OCI-LY3 (cell line): ENCODE data around the gene STK17B.

Experiments
- H2AFZ ChIP-seq: fragments of 200-600, 300-600 bp; shearing (Covaris generic); 2 replicates; pipeline ENCODE4 v1.6.0; 2014; ENCODE audit warnings: antibody characterized with exemption, low read depth, low read length
- H3K27ac ChIP-seq: fragments of 200-600, 300-600 bp; sonication (generic); 2 replicates; pipeline ENCODE4 v1.5.1; 2014; ENCODE audit warnings: mild to moderate bottlenecking, low read length, moderate library complexity, mixed read lengths
- H3K27me3 ChIP-seq: fragments of 200-600, 300-600 bp; sonication (generic); 2 replicates; pipeline ENCODE4 v1.6.1; 2014; ENCODE audit warnings: low read depth, low read length, mixed read lengths
- H3K36me3 ChIP-seq: fragments of 200-600, 300-600 bp; sonication (generic); replicated peaks from 2 replicates; pipeline ENCODE3; 2014; ENCODE audit warnings: low read depth, low read length, mixed read lengths
- H3K4me1 ChIP-seq: fragments of 300-600, 200-600 bp; sonication (generic); 2 replicates; pipeline ENCODE4 v1.6.1; 2014; ENCODE audit warnings: low read length, mixed read lengths
- H3K4me2 ChIP-seq: fragments of 200-600, 300-600 bp; sonication (generic); 2 replicates; pipeline ENCODE4 v1.6.1; 2014; ENCODE audit warnings: low read length, mixed read lengths
- H3K4me3 ChIP-seq: fragments of 300-600, 200-600 bp; sonication (generic); 2 replicates; pipeline ENCODE4 v1.5.1; 2014; ENCODE audit warnings: antibody characterized with exemption, mild to moderate bottlenecking, low read length, moderate library complexity
- H3K79me2 ChIP-seq: fragments of 300-600, 200-600 bp; shearing (Covaris generic); 2 replicates; pipeline ENCODE4 v1.6.1; 2014; ENCODE audit warnings: mild to moderate bottlenecking, low read length, mixed read lengths
- H3K9ac ChIP-seq: fragments of 300-600, 200-600 bp; shearing (Covaris generic); 2 replicates; pipeline ENCODE4 v1.6.0; 2014; ENCODE audit warnings: mild to moderate bottlenecking, low read length, moderate library complexity
- H3K9me3 ChIP-seq: fragments of 200-600, 300-600 bp; shearing (Covaris generic); 2 replicates; pipeline ENCODE4 v1.6.1; 2014; ENCODE audit warnings: low read length, mixed read lengths; ENCODE audit not compliant: insufficient read depth
- H4K20me1 ChIP-seq: fragments of 200-600, 300-600 bp; sonication (generic); 2 replicates; pipeline ENCODE4 v1.6.1; 2016; ENCODE audit warnings: low read length, mixed read lengths; ENCODE audit not compliant: insufficient read depth
- EZH2phosphoT487 ChIP-seq: fragments of 200-600 bp; shearing (Covaris generic); IDR thresholded peaks from 2 replicates; pipeline ENCODE4 v1.6.1; 2018; ENCODE audit warnings: antibody characterized with exemption, mixed run types, low read depth
- TF ChIP-seq, protein P1 (sequence below): fragments of 200-600, 300-600 bp; sonication (generic); IDR thresholded peaks from 2 replicates; pipeline ENCODE4 v1.5.1; 2014; ENCODE audit warnings: antibody characterized with exemption, low read length, low read depth

Gene STK17B

DNA sequence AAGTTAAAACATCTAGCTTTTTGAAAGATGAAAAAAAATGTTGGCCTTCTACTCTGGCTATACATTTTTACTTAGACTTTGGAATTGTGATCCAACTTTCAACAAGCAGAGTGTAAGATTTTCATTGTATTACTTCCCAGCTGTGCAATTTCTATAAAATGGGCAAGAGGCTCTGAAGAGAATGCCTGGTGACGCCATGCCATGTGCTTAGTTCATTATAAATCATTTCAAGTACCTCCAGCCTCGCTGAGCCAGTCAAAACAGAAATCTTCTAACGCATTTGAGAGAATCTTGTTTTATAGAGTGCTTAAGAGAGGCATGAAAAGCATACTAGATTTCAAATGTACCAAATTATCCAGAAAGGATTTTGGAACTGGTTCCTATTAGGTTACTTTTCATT, 10.1 kb upstream of the STK17B start:
- Histone ChIP-seq H3K36me3 (no peaks in the 10 kb centered on the region), H2AFZ (0 out of 2 replicates have a peak overlapping the region, but pooled peaks have one; percentile 24), H3K9ac (no peak overlapping the region), H3K79me2 (no peaks in the 10 kb centered on the region), H3K9me3 (no peaks in the 10 kb centered on the region; the same call in 1 of the 2 replicates), H4K20me1 (no peaks in the 10 kb centered on the region), H3K4me2 (peak overlapping the region; percentile 61; the same call in 1 of the 2 replicates), H3K4me3 (no peak overlapping the region), H3K27me3 (no peaks in the 10 kb centered on the region), H3K4me1 (peaks cover 58% of the 10 kb centered on the region), H3K27ac (peak overlapping the region; percentile 73; the same call in 1 of the 2 replicates)
- TF ChIP-seq, protein P1, sequence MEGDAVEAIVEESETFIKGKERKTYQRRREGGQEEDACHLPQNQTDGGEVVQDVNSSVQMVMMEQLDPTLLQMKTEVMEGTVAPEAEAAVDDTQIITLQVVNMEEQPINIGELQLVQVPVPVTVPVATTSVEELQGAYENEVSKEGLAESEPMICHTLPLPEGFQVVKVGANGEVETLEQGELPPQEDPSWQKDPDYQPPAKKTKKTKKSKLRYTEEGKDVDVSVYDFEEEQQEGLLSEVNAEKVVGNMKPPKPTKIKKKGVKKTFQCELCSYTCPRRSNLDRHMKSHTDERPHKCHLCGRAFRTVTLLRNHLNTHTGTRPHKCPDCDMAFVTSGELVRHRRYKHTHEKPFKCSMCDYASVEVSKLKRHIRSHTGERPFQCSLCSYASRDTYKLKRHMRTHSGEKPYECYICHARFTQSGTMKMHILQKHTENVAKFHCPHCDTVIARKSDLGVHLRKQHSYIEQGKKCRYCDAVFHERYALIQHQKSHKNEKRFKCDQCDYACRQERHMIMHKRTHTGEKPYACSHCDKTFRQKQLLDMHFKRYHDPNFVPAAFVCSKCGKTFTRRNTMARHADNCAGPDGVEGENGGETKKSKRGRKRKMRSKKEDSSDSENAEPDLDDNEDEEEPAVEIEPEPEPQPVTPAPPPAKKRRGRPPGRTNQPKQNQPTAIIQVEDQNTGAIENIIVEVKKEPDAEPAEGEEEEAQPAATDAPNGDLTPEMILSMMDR, result no peak
- no peak for TF ChIP-seq EZH2phosphoT487

DNA sequence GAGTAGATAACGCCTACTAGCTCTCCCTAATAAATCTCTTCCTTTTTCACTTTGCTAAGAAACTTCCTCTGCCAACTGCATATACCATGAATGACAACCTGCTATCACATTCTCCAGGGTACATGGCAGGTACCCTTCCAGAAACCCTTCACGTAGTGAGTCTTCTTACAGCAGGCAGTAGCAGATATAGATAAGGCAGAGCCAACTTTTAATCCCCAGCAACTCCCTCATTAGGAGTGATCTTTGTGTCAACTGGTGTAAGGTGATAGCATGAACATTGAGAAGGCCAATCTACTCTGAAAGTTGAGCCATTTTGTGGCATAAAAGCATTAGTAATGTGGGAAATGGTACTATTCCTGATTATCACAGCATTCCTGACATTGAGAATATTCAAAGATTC, 5.7 kb upstream of the STK17B start:
- no peak for TF ChIP-seq EZH2phosphoT487
- TF ChIP-seq, protein P1, result no peak
- Histone ChIP-seq H3K36me3 (no peaks in the 10 kb centered on the region), H3K9me3 (no peaks in the 10 kb centered on the region; the same call in 1 of the 2 replicates), H3K79me2 (no peaks in the 10 kb centered on the region), H2AFZ (peak overlapping the region; percentile 22; the same call in 1 of the 2 replicates), H3K4me3 (peak overlapping the region; percentile 41; the same call in 1 of the 2 replicates), H3K4me1 (peaks cover 54% of the 10 kb centered on the region), H4K20me1 (no peaks in the 10 kb centered on the region), H3K9ac (no peak overlapping the region), H3K4me2 (peak overlapping the region; percentile 66), H3K27ac (peak overlapping the region; percentile 35), H3K27me3 (peaks cover 12% of the 10 kb centered on the region)

DNA sequence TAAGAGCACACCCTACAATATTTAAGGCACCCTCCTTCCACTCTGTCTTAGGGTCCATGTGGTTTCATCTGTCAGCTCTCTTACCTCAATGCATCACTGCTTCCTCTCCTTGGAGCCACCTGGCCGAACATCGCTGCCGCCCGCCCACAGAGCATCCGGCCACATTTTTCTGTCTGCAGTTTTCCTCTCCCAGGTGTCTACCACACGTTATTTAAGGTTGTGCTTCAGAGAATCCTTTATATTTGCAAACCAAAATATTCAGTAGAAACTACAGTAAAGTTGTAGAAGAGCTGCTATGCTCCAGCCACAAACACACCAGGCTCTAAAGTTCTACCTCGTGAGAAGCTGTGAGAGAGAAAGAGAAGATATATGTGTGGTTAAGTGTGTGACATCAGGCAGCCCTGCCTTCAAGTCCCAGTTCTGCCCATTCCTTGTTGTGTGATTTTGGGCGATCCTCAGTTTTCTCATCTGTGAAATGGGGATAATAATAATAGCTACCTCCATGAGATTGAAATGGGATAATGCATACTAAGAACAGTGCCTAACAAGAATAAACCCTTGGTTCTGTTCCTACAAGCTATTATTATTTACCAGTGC, 4.9 kb upstream of the STK17B start:
- Histone ChIP-seq H3K4me1 (peaks cover 48% of the 10 kb centered on the region), H4K20me1 (no peaks in the 10 kb centered on the region), H3K9me3 (no peaks in the 10 kb centered on the region; the same call in 1 of the 2 replicates), H2AFZ (0 out of 2 replicates have a peak overlapping the region, but pooled peaks have one; percentile 3), H3K27ac (peak overlapping the region; percentile 50), H3K4me2 (peak overlapping the region; percentile 66), H3K36me3 (no peaks in the 10 kb centered on the region), H3K9ac (0 out of 2 replicates have a peak overlapping the region, but pooled peaks have one; percentile 4), H3K27me3 (peaks cover 12% of the 10 kb centered on the region), H3K4me3 (peak overlapping the region; percentile 41), H3K79me2 (peaks cover 1% of the 10 kb centered on the region; the same call in 1 of the 2 replicates)
- TF ChIP-seq, protein P1, result no peak
- TF ChIP-seq EZH2phosphoT487, result no peak

DNA sequence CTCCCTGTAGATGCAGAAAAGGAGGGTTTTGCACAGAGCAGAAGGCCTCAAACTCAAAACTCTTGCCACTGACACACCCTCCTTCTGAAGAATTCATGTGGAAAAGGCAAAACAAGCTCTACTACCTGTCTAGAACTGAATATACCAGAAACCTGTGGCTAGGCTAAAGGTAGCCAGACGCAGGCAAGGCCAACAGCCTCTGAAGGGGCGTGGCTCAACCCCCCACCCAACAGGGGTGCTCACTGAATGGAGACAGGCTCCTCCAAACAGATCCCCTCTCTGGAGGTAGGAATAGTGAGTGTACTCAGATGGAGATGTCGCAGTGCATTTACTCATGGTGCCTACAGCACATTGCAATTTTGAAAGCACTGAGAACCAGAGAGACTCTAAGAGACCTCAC, 3.0 kb upstream of the STK17B start:
- H2AFZ ChIP-seq, result no peak overlapping the region
- no peaks in the 10 kb centered on the region for H3K36me3 ChIP-seq
- no peak overlapping the region for H3K4me3 ChIP-seq
- H3K4me1 ChIP-seq, result peaks cover 48% of the 10 kb centered on the region
- H3K9me3 ChIP-seq, result no peaks in the 10 kb centered on the region; the same call in 1 of the 2 replicates
- peaks cover 3% of the 10 kb centered on the region; the same call in 1 of the 2 replicates for H4K20me1 ChIP-seq
- H3K9ac ChIP-seq, result no peak overlapping the region
- H3K4me2 ChIP-seq, result no peak overlapping the region
- no peak overlapping the region for H3K27ac ChIP-seq
- no peak for TF ChIP-seq EZH2phosphoT487
- H3K27me3 ChIP-seq, result peaks cover 12% of the 10 kb centered on the region
- H3K79me2 ChIP-seq, result peaks cover 19% of the 10 kb centered on the region
